ENCODE measurements around the gene CDH2. TPM values are rescaled to one million over a fixed set of nuclear protein-coding genes. Genes with fewer than 3 reads are reported as not detected.

Gene CDH2
- total and polyA plus RNA-seq, 7 donors, result under 0.01 to 8.2 (median 5.6) TPM; not detected in 1

- 71 to 80% methylated on average over 5 of the region's 5 CpGs for WGBS, 2 donors
- TF ChIP-seq POLR2A (IDR thresholded peaks at IDR 0.05), result no peak
- no peak for TF ChIP-seq EP300 (IDR thresholded peaks at IDR 0.05)
- TF ChIP-seq CTCF (IDR thresholded peaks at IDR 0.05), result no peak
- TF ChIP-seq POLR2AphosphoS5 (IDR thresholded peaks at IDR 0.05), result no peak
- H3K4me3 ChIP-seq, result no peak overlapping the region
- H3K27ac ChIP-seq, result no peak overlapping the region
- intact Hi-C loops (cut with DNase I), result no loop called here
- no peaks in the 10 kb centered on the region for H3K36me3 ChIP-seq
- no peaks in the 10 kb centered on the region for H3K9me3 ChIP-seq
- no peaks in the 10 kb centered on the region for H3K4me1 ChIP-seq
- H3K27me3 ChIP-seq, result no peaks in the 10 kb centered on the region
- no peak for DNase-seq
Measured at GRCh38 chr18:28002841-28003240, 174.1 kb downstream of the CDH2 start.

GRCh38 chr18:27996801-27997272 is 180.1 kb downstream of the CDH2 start:
- Histone ChIP-seq H3K27ac (no peak overlapping the region), H3K36me3 (no peaks in the 10 kb centered on the region), H3K9me3 (no peaks in the 10 kb centered on the region), H3K27me3 (no peaks in the 10 kb centered on the region), H3K4me1 (no peaks in the 10 kb centered on the region), H3K4me3 (no peak overlapping the region)
- WGBS, 2 donors, result 76 to 78% methylated on average over 3 of the region's 3 CpGs
- no peak for TF ChIP-seq POLR2A (IDR thresholded peaks at IDR 0.05)
- TF ChIP-seq CTCF (IDR thresholded peaks at IDR 0.05), result no peak
- TF ChIP-seq EP300 (IDR thresholded peaks at IDR 0.05), result no peak
- TF ChIP-seq POLR2AphosphoS5 (IDR thresholded peaks at IDR 0.05), result no peak
- no peak for DNase-seq
- intact Hi-C loops (cut with DNase I), result no loop called here

GRCh38 chr18:27995770-27996502 is 181.0 kb downstream of the CDH2 start:
- TF ChIP-seq POLR2A (IDR thresholded peaks at IDR 0.05) (no peak), CTCF (IDR thresholded peaks at IDR 0.05) (no peak), EP300 (IDR thresholded peaks at IDR 0.05) (no peak), POLR2AphosphoS5 (IDR thresholded peaks at IDR 0.05) (no peak)
- 93 to 95% methylated on average over 6 of the region's 6 CpGs for WGBS, 2 donors

GRCh38 chr18:27994571-27994970 is 182.4 kb downstream of the CDH2 start:
- Histone ChIP-seq H3K36me3 (no peaks in the 10 kb centered on the region), H3K27me3 (no peaks in the 10 kb centered on the region), H3K4me1 (no peaks in the 10 kb centered on the region), H3K27ac (no peak overlapping the region), H3K4me3 (no peak overlapping the region), H3K9me3 (no peaks in the 10 kb centered on the region)
- intact Hi-C loops (cut with DNase I), result no loop called here
- WGBS, 2 donors, result 60 to 61% methylated on average over 3 of the region's 3 CpGs
- TF ChIP-seq CTCF (IDR thresholded peaks at IDR 0.05), result no peak
- no peak for TF ChIP-seq POLR2AphosphoS5 (IDR thresholded peaks at IDR 0.05)
- no peak for TF ChIP-seq EP300 (IDR thresholded peaks at IDR 0.05)
- TF ChIP-seq POLR2A (IDR thresholded peaks at IDR 0.05), result no peak
- no peak for DNase-seq

More at GRCh38 chr18:27995770-27996502, 181.0 kb downstream of the CDH2 start:
- H3K27me3 ChIP-seq, result no peaks in the 10 kb centered on the region
- DNase-seq, result no peak
- intact Hi-C loops (cut with DNase I), result no loop called here
- no peaks in the 10 kb centered on the region for H3K36me3 ChIP-seq
- H3K9me3 ChIP-seq, result no peaks in the 10 kb centered on the region
- H3K4me1 ChIP-seq, result no peaks in the 10 kb centered on the region
- H3K27ac ChIP-seq, result no peak overlapping the region
- H3K4me3 ChIP-seq, result no peak overlapping the region
